ENCODE results near the gene PTGFRN.

Gene PTGFRN

GRCh38 chr1:116944613-116945012 is 34.9 kb downstream of the PTGFRN start:
- DNase-seq (ENCODE audit: low read depth) = no peak

DNA sequence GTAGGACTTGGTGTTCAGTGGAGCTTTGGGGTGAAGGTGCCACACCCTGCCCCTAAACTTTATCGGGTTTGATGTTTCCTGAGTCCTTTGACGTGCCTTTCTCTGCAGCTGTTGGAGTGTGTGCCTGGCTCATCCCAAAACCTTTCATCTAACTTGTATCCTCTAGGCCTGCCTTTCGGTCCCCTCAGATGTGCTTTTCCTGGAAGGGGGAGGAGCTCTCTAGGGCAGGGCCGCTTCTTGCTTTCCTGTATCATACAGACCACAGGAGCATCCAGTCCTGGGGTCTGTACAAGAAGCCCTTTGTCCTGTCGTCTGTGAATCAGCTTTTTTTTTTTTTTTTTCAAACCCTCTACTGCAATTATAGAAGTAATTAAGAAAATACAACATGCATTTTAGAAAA is 35.7 kb downstream of the PTGFRN start:
- no peak for DNase-seq (ENCODE audit: low read depth)

GRCh38 chr1:116945996-116946395 is 36.3 kb downstream of the PTGFRN start:
- DNase-seq (ENCODE audit: low read depth) = no peak

- DNase-seq (ENCODE audit: low read depth) = no peak
Observed at GRCh38 chr1:116947092-116947860, 37.6 kb downstream of the PTGFRN start.

- DNase-seq (ENCODE audit: low read depth) = no peak
Observed at GRCh38 chr1:116948046-116948445, 38.3 kb downstream of the PTGFRN start.

DNA sequence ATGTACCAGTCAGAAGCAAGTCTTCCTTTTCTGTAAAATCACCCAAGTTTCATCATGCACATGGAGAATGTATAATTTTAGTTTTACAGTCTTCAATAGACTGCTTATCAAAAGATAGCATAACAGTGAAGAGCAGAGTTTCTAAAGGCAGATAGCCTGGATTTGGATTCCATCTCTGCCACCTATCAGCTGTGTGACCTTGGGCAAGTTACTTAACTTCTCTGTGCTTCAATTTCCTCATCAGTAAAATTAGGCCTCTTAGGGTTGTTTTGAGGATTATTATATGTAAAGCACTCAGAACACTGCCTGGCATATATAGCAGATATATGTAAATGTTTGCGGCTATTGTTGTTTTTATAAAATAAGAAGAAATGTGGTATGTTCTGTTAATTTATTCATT is 38.9 kb downstream of the PTGFRN start:
- no peak for DNase-seq (ENCODE audit: low read depth)

DNA sequence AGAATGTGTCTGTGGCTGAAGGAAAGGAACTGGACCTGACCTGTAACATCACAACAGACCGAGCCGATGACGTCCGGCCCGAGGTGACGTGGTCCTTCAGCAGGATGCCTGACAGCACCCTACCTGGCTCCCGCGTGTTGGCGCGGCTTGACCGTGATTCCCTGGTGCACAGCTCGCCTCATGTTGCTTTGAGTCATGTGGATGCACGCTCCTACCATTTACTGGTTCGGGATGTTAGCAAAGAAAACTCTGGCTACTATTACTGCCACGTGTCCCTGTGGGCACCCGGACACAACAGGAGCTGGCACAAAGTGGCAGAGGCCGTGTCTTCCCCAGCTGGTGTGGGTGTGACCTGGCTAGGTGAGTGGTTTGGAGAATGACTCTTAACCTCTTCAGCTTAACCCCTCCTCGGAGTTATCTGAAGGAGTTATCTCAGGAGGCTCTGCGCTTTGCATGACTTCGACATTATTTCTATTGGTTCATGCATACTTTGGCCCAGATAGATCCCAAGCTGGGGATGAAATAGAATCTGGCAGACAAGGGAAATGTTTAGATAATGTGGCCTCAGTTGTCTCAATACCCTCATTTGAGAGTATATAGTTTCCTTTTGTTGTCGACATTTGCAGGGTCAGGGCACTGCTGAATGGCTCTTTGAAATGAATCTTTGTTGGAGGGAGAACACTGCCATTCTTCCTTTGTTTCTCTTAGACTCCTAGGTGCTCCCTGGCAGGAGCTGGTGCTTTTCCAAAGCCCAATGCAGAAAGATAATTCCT is 39.7 kb downstream of the PTGFRN start:
- no peak for DNase-seq (ENCODE audit: low read depth)

- no peak for DNase-seq (ENCODE audit: low read depth)
Observed at GRCh38 chr1:116950517-116951199, 40.9 kb downstream of the PTGFRN start.

DNA sequence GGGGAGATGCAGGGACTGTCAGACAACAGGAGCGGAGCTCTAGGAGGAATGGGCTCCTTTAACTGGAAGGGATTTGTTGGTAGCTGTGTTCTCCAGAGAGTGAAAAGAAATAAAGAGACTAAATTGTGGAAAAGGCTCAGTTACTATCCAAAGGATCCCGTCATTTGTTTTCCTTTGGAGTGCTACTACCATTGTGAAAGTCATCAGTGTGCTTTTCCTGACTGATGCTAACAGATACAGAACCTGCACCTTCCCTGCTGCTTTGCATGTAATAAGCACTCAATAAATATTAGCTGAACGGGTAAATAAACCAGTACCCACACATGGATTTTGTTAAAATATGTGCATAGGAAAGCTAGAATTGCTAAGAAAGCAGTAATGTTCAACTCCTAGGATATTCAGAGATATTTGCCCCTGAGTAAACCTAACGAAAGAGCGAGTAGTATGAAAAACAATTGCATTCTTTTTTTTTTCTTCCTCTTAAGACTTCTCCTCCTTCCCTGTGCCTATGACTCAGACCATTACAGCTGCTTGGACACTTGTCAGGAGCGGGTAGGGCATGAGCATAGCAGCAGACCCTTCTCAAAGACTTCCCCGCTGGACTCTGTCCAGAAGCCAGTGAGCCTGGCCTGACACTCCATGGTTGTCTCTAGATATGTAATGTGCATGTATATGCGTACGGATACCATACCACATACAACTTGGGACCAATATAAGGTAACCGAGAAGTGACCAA is 41.7 kb downstream of the PTGFRN start:
- DNase-seq (ENCODE audit: low read depth) = no peak

DNA sequence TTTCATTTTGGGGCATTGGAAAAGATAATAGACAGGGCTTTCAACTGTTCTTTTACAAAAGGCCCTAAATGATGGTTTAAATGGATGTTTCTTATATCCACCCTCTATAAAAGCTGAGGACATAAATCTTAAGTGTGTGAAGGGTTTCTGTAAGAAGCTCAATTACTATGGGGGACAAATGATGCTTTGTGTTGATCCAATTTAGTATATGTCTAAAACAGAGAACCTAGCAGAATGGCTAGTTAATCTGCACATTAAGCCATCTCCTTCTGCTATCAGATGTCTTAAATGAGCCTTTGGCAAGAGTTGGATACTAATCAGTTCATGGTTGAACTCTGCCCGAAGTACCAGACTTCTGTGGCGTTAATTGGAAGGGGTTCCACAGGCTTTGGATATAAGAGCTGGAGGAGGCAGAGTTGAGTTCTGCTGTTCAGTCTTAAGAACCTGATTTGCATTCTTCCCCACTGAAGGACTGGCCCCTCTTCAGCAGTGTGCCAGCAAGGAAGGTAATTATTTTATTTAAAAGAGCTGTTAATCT is 43.1 kb downstream of the PTGFRN start:
- no peak for DNase-seq (ENCODE audit: low read depth)

DNA sequence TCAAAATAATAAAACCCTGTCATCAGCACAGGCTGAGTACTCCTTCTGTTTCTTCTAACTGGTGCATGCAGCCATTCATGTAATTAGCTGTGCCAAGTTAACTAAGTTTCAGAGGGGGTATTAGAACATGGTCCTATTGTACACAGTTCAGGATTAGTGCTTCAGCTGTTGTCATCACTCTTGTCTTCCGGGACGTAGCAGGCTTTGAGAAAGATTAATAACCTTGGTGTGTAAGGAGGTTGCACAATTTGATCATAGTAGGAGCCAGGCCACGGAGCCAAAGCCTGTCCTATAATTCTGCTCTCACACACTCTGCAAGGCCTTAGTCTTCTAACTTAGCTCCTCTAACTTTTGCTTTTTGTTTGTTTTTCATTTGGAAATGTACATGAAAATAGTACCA is 44.7 kb downstream of the PTGFRN start:
- DNase-seq (ENCODE audit: low read depth) = no peak

GRCh38 chr1:116956378-116956777 is 46.7 kb downstream of the PTGFRN start:
- no peak for DNase-seq (ENCODE audit: low read depth)

GRCh38 chr1:116957646-116958045 is 47.9 kb downstream of the PTGFRN start:
- DNase-seq (ENCODE audit: low read depth) = no peak

DNA sequence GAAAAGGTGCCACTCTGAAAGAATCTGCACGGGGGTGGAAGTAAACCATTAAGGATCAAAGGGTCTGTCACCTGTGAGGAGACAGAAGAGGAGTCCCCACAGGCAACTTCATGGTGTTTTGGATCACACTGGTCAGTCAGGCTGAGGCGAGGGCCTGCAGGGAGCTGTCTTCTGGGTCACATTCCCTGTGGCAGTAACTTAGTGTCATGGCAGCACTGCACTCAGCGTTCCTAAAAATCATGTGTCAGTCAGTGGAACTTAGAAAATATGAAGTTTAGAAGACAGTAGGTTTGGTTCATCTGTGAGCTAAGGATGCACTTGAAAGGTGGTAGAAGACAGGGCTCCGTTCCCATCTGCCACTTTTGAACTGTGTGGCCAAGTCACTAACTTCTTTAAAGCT is 48.4 kb downstream of the PTGFRN start:
- no peak for DNase-seq (ENCODE audit: low read depth)

GRCh38 chr1:116958977-116959376 is 49.3 kb downstream of the PTGFRN start:
- DNase-seq (ENCODE audit: low read depth) = no peak

- DNase-seq (ENCODE audit: low read depth) = no peak
Observed at GRCh38 chr1:116961606-116962005, 51.9 kb downstream of the PTGFRN start.

GRCh38 chr1:116962987-116963639 is 53.4 kb downstream of the PTGFRN start:
- DNase-seq (ENCODE audit: low read depth) = no peak

DNA sequence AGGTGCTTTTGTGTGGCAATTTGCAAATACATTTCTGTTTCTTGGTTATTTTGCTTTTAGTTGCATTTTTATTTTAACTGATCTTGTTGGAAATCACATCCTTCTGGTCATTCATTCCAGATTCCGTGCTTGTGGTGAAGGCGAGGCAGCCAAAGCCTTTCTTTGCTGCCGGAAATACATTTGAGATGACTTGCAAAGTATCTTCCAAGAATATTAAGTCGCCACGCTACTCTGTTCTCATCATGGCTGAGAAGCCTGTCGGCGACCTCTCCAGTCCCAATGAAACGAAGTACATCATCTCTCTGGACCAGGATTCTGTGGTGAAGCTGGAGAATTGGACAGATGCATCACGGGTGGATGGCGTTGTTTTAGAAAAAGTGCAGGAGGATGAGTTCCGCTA is 57.1 kb downstream of the PTGFRN start:
- DNase-seq (ENCODE audit: low read depth) = no peak

- no peak for DNase-seq (ENCODE audit: low read depth)
Observed at GRCh38 chr1:116968724-116969123, 59.0 kb downstream of the PTGFRN start.

- no peak for DNase-seq (ENCODE audit: low read depth)
Observed at GRCh38 chr1:116971258-116971860, 61.6 kb downstream of the PTGFRN start.
